Smooth muscle cell (in vitro differentiated cells): ENCODE results near the gene ADARB2. TPM values are rescaled to one million over a fixed set of nuclear protein-coding genes. Genes with fewer than 3 reads are reported as not detected.

ENCODE experiments used
- DNase-seq: peaks from one replicate; lab custom pipeline; 2025; ENCODE audit not compliant: unreplicated experiment; lab: John Stamatoyannopoulos, UW
- H2AFZ ChIP-seq: fragments of 200-600 bp; sonication (generic); 2 replicates; pipeline ENCODE4 v1.6.0; 2016; ENCODE audit warnings: antibody characterized with exemption, low read depth, mild to moderate bottlenecking
- H3F3A ChIP-seq: fragments of 200-600 bp; sonication (generic); 2 replicates; pipeline ENCODE4 v1.6.0; 2017; ENCODE audit warnings: antibody characterized with exemption, low read depth
- H3K27ac ChIP-seq: fragments of 200-600 bp; sonication (generic); 2 replicates; pipeline ENCODE4 v1.5.1; 2016; ENCODE audit warnings: low read depth, mild to moderate bottlenecking
- H3K27me3 ChIP-seq: fragments of 200-600 bp; sonication (generic); 2 replicates; pipeline ENCODE4 v1.6.1; 2016; ENCODE audit warnings: low read depth, mild to moderate bottlenecking
- H3K36me3 ChIP-seq: fragments of 200-600 bp; sonication (generic); 2 replicates; pipeline ENCODE4 v1.5.1; 2016; ENCODE audit warnings: low read depth
- H3K4me1 ChIP-seq: fragments of 200-600 bp; sonication (generic); 2 replicates; pipeline ENCODE4 v1.5.1; 2016; ENCODE audit warnings: low read depth
- H3K4me2 ChIP-seq: fragments of 200-600 bp; sonication (generic); 2 replicates; pipeline ENCODE4 v1.6.0; 2016; ENCODE audit warnings: mild to moderate bottlenecking
- H3K4me3 ChIP-seq: fragments of 200-600 bp; sonication (generic); 2 replicates; pipeline ENCODE4 v1.5.1; 2016; ENCODE audit warnings: mild to moderate bottlenecking
- H3K79me2 ChIP-seq: fragments of 200-600 bp; sonication (generic); 2 replicates; pipeline ENCODE4 v1.6.0; 2016; ENCODE audit warnings: low read depth, mild to moderate bottlenecking
- H3K9ac ChIP-seq: fragments of 200-600 bp; sonication (generic); 2 replicates; pipeline ENCODE4 v1.6.0; 2016; ENCODE audit warnings: low read depth
- H3K9me3 ChIP-seq: fragments of 200-600 bp; sonication (generic); replicated peaks from 2 replicates; pipeline ENCODE4 v1.5.1; 2016; ENCODE audit warnings: low read depth
- H4K20me1 ChIP-seq: fragments of 200-600 bp; sonication (generic); 2 replicates; pipeline ENCODE4 v1.6.0; 2016; ENCODE audit warnings: low read depth
- WGBS: methylation state at CpG from one replicate; pipeline ENCODE4 v1.1.7; 2016; ENCODE audit warnings: low lambda C conversion rate; 5-methylcytosine and 5-hydroxymethylcytosine counted together
- polyA plus RNA-seq: library from polyadenylated mRNA; unstranded; fragments of >200 nt; fragmentation: Nextera tagmentation; extraction: Ambion mirVana; gene quantifications from 2 replicates; pipeline ENCODE4 v1.2.1, GENCODE V29; 2016
- total RNA-seq: library from RNA; depleted of rRNA; stranded (reverse); fragments of >200 nt; gene quantifications from 2 replicates; pipeline ENCODE4 v1.2.3, GENCODE V29; 2014
- TF ChIP-seq, protein P1 (sequence below): fragments of 200-600 bp; sonication (generic); IDR thresholded peaks from 2 replicates; pipeline ENCODE4 v1.5.1; 2017; ENCODE audit warnings: borderline replicate concordance, mild to moderate bottlenecking, antibody characterized with exemption; ENCODE audit not compliant: insufficient read depth, poor library complexity, severe bottlenecking

Gene ADARB2
- total and polyA plus RNA-seq, 2 experiments from 2014 or later, result 0.13 to 0.39 TPM

DNA sequence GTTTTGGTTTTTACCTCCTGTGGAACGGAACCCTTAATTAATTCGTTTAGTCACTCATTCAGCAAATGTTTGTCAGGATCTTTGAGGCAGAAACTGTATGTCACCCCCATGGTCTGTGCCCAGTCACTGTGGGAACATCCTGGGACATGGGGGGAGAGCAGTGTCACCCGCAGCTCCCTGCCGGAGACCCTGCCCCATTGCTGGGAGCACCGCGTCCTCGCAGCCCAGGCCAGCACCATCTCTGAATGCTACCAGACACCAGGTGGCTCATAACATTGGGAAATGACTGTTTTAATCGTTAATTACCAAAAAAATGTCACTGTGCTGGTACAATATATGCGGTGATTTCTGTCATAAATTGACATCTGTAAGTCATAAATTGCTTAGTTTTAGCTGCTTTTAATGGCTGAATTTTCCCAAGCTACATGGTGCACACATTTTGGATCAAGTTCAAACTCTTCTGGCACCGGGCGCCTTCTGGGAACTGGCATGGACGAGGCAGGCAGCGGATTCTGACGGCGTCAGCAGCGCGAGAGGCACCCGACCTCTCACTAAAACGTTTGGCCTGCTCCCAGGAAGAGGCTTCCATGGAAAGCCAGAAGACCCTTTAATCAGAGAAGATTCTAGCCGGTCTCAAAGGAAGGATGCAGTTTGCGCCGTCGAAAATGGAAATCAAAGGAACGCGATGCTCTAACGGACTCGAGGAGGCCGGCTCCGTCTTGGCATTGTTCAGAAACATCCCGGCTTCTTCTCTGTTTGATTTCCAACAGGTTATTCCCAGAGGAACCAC is 184.2 kb downstream of the ADARB2 start:
- H3K27ac ChIP-seq, result no peak overlapping the region
- H3K36me3 ChIP-seq, result no peaks in the 10 kb centered on the region
- TF ChIP-seq, protein P1, sequence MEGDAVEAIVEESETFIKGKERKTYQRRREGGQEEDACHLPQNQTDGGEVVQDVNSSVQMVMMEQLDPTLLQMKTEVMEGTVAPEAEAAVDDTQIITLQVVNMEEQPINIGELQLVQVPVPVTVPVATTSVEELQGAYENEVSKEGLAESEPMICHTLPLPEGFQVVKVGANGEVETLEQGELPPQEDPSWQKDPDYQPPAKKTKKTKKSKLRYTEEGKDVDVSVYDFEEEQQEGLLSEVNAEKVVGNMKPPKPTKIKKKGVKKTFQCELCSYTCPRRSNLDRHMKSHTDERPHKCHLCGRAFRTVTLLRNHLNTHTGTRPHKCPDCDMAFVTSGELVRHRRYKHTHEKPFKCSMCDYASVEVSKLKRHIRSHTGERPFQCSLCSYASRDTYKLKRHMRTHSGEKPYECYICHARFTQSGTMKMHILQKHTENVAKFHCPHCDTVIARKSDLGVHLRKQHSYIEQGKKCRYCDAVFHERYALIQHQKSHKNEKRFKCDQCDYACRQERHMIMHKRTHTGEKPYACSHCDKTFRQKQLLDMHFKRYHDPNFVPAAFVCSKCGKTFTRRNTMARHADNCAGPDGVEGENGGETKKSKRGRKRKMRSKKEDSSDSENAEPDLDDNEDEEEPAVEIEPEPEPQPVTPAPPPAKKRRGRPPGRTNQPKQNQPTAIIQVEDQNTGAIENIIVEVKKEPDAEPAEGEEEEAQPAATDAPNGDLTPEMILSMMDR, result no peak
- WGBS, result 90% methylated on average over 30 of the region's 30 CpGs
- H3K4me1 ChIP-seq, result no peaks in the 10 kb centered on the region
- no peak overlapping the region for H3K4me3 ChIP-seq
- no peaks in the 10 kb centered on the region for H3F3A ChIP-seq
- no peak overlapping the region for H3K9ac ChIP-seq
- H4K20me1 ChIP-seq, result no peaks in the 10 kb centered on the region
- no peaks in the 10 kb centered on the region for H3K9me3 ChIP-seq
- no peak overlapping the region for H2AFZ ChIP-seq
- H3K4me2 ChIP-seq, result no peak overlapping the region
- DNase-seq, result no peak
- no peaks in the 10 kb centered on the region for H3K27me3 ChIP-seq
- H3K79me2 ChIP-seq, result no peaks in the 10 kb centered on the region

DNA sequence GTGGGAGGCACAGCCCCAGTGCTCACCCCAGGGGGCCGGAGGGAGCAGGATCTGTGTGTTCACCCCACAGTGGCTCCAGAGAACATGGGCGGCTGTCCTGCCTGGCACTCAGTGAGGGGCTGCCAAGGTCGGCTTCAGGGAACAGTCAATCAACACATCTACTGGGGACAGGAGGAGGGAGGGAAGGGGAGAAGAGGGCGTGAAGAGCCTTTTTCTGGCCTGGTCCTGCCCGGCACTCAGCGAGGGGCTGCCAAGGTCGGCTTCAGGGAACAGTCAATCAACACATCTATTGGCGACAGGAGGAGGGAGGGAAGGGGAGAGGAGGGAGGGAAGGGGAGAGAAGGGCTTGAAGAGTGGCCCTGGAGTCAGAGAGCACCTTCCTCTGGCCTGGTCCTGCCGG is 184.9 kb downstream of the ADARB2 start:
- H3K79me2 ChIP-seq, result no peaks in the 10 kb centered on the region
- TF ChIP-seq, protein P1, result no peak
- no peak overlapping the region for H3K4me3 ChIP-seq
- no peak overlapping the region for H3K4me2 ChIP-seq
- no peaks in the 10 kb centered on the region for H3F3A ChIP-seq
- H4K20me1 ChIP-seq, result no peaks in the 10 kb centered on the region
- WGBS, result 68% methylated on average over 9 of the region's 9 CpGs
- H3K9ac ChIP-seq, result no peak overlapping the region
- no peak for DNase-seq
- no peak overlapping the region for H3K27ac ChIP-seq
- H3K36me3 ChIP-seq, result no peaks in the 10 kb centered on the region
- H3K9me3 ChIP-seq, result no peaks in the 10 kb centered on the region
- no peak overlapping the region for H2AFZ ChIP-seq
- H3K4me1 ChIP-seq, result no peaks in the 10 kb centered on the region
- no peaks in the 10 kb centered on the region for H3K27me3 ChIP-seq

DNA sequence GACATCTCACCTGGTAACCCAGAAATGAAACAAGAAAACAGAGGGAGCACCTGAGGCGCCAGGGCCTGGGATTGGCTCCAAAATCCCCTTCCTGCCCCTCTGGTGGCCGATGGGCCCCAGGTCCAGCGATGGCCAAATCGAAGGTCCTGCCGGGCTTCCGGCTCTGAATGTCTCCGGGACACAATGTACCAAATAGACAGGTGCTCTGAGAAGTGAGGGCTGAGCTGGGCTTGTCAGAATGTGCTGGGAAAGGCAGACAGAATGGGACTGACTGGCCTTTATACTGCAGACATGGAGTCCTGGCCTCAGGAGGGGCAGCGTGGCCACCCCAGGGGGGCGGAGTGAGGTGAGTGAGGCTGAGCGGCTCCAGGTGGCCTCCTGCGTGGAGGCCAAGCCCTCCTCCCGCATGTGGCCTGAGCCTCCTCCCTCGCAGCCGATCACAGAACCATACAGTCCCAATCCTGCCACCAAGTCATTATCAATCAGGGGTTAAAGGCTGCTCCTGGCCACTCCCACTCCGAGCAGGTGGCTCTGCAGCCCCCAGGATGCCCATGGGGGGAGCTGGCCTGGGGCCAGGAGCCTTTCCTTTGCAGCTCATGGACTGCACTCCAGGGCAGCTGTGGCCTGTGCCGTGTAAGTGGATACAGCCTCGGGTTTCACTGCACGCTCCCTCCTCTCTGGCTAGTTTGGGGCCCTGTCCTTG is 185.5 kb downstream of the ADARB2 start:
- no peak overlapping the region for H3K27ac ChIP-seq
- no peaks in the 10 kb centered on the region for H3K36me3 ChIP-seq
- TF ChIP-seq, protein P1, result no peak
- no peak overlapping the region for H3K4me3 ChIP-seq
- H3K27me3 ChIP-seq, result no peaks in the 10 kb centered on the region
- DNase-seq, result no peak
- H3F3A ChIP-seq, result no peaks in the 10 kb centered on the region
- H3K9me3 ChIP-seq, result no peaks in the 10 kb centered on the region
- H3K9ac ChIP-seq, result no peak overlapping the region
- no peaks in the 10 kb centered on the region for H3K79me2 ChIP-seq
- 88% methylated on average over 18 of the region's 18 CpGs for WGBS
- no peak overlapping the region for H3K4me2 ChIP-seq
- no peaks in the 10 kb centered on the region for H4K20me1 ChIP-seq
- H3K4me1 ChIP-seq, result no peaks in the 10 kb centered on the region
- no peak overlapping the region for H2AFZ ChIP-seq
